HCT116 (cell line): ENCODE results near the gene SPI1.

Experiments used
- CTCF ChIP-seq, 3 experiments: fragments of 200-600 bp in 1 of 3; sonication (generic) in 1 of 3; IDR thresholded peaks in 2 of 3; conservative IDR thresholded peaks in 1 of 3; 2 replicates each; pipeline ENCODE4 v1.5.1; 2012 to 2017; ENCODE audit warnings: low read depth in 2 of 3, low read length in 2 of 3, antibody characterized with exemption in 1 of 3, borderline replicate concordance in 1 of 3, control low read depth in 1 of 3, mild to moderate bottlenecking in 1 of 3, mixed read lengths in 1 of 3, mixed run types in 1 of 3, moderate library complexity in 1 of 3; ENCODE audit not compliant: insufficient read depth in 1 of 3
- EZH2 ChIP-seq: fragments of 200-600 bp; sonication (generic); IDR thresholded peaks from 2 replicates; pipeline ENCODE4 v1.6.1; 2017; ENCODE audit warnings: antibody characterized with exemption, mixed run types
- EZH2phosphoT487 ChIP-seq: fragments of 200-600 bp; IDR thresholded peaks from 2 replicates; pipeline ENCODE4 v1.6.1; 2018; ENCODE audit warnings: antibody characterized with exemption, borderline replicate concordance
- POLR2A ChIP-seq: IDR thresholded peaks from 2 replicates; pipeline ENCODE4 v1.7.0; 2011; ENCODE audit warnings: borderline replicate concordance; ENCODE audit not compliant: insufficient read depth, insufficient read length; ENCODE audit errors: extremely low read depth
- REST ChIP-seq: IDR thresholded peaks from 2 replicates; pipeline ENCODE4 v1.6.1; 2012; ENCODE audit warnings: low read depth
- SIN3A ChIP-seq: IDR thresholded peaks from 2 replicates; pipeline ENCODE4 v1.6.1; 2012; ENCODE audit warnings: low read depth
- SP1 ChIP-seq: IDR thresholded peaks from 2 replicates; pipeline ENCODE4 v1.6.1; 2012; ENCODE audit warnings: low read depth
- YY1 ChIP-seq: IDR thresholded peaks from 2 replicates; pipeline ENCODE4 v1.6.1; 2011; ENCODE audit warnings: low read length, low read depth, moderate library complexity, mild to moderate bottlenecking; ENCODE audit not compliant: insufficient replicate concordance; ENCODE audit errors: extremely low read depth
- ZBTB33 ChIP-seq: IDR thresholded peaks from 2 replicates; pipeline ENCODE4 v1.6.1; 2011; ENCODE audit warnings: mild to moderate bottlenecking, low read length, moderate library complexity; ENCODE audit not compliant: insufficient replicate concordance; ENCODE audit errors: extremely low read depth
- TF ChIP-seq, protein P1 (sequence below): IDR thresholded peaks from 2 replicates; pipeline ENCODE4 v1.6.1; 2012

DNA sequence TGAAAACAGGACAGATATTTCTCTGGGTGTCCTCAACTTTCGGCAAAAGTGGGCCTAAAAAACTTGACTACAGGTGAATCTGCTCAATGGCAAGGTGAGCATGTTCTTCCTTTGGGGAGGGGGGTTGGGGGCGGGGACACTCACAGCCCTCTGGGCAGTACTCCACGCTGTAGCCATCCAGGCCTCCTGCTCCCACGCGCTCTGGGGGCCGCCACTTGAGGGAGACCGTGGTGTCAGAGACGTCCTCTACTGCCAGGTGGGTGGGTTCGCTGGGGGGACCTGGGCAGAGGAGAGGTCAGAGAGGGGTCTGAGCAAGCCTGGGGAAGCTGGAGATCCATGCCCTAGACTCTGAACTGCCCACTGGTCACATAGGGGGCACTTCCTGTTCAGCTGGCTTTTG is 42.6 kb downstream of the SPI1 start:
- TF ChIP-seq, protein P1, sequence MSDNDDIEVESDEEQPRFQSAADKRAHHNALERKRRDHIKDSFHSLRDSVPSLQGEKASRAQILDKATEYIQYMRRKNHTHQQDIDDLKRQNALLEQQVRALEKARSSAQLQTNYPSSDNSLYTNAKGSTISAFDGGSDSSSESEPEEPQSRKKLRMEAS, result no peak
- TF ChIP-seq CTCF (IDR thresholded peaks at IDR 0.05 in 2 of 3, conservative IDR thresholded peaks at IDR 0.05 in 1 of 3; ENCODE audit: borderline replicate concordance in 1 of 3, insufficient read depth in 1 of 3, low read depth in 2 of 3, low read length in 2 of 3) (no peak), EZH2phosphoT487 (no peak), POLR2A (no peak), SIN3A (no peak), EZH2 (no peak), REST (no peak), YY1 (no peak), ZBTB33 (no peak), SP1 (no peak)
